Measurements from ENCODE around the gene PLD4. TPM values are rescaled to one million over a fixed set of nuclear protein-coding genes. Genes with fewer than 3 reads are reported as not detected.

Gene PLD4
- total RNA-seq, 1 donor from 2014 or later: not detected

Other genes with a start within 250 kb of the PLD4 start
- 118 and 140 TPM in 2 replicates for gene INF2, start 235.3 kb upstream of the PLD4 start, total RNA-seq
- 0.29 and 4.7 TPM in 2 replicates for gene ADSS1, start 200.7 kb upstream of the PLD4 start, total RNA-seq
- 219 and 276 TPM in 2 replicates for gene SIVA1, start 171.7 kb upstream of the PLD4 start, total RNA-seq
- gene AKT1, start 129.1 kb upstream of the PLD4 start, total RNA-seq: 128 and 143 TPM in 2 replicates
- 3.1 and 8.2 TPM in 2 replicates for gene ZBTB42, start 123.8 kb upstream of the PLD4 start, total RNA-seq
- gene CEP170B, start 59.6 kb upstream of the PLD4 start, total RNA-seq: 27.5 and 37.0 TPM in 2 replicates
- 47.2 and 79.6 TPM in 2 replicates for gene AHNAK2, start 53.5 kb downstream of the PLD4 start, total RNA-seq
- gene CLBA1, start 60.9 kb downstream of the PLD4 start, total RNA-seq: 6.4 and 9.6 TPM in 2 replicates
- 20.8 and 21.9 TPM in 2 replicates for gene CDCA4, start 96.2 kb downstream of the PLD4 start, total RNA-seq
- 0.82 TPM in 1 of 2 replicates, not detected in the other for gene GPR132, start 140.6 kb downstream of the PLD4 start, total RNA-seq
- gene JAG2, start 243.9 kb downstream of the PLD4 start, total RNA-seq: 59.0 and 123 TPM in 2 replicates

Measured in glomerular endothelial cell (primary cell).